GM12878 (cell line): ENCODE results near the gene KLF7. TPM values are rescaled to one million over a fixed set of nuclear protein-coding genes. Genes with fewer than 3 reads are reported as not detected.

Experiments
- ATAC-seq: fragments of 200-7000 bp; cut with Tn5 transposase; 3 replicates; pipeline ENCODE4 v1.9.1; 2020; ENCODE audit warnings: mild to moderate bottlenecking, moderate library complexity
- BruUV-seq: library from RNA; stranded (reverse); fragments of 400-500 nt; replicated peaks from 2 replicates; lab custom pipeline; 2021; lab: Mats Ljungman, UMichigan
- CTCF ChIA-PET: fragments of 300-600 bp; sonication (Branson Sonifier 250); formaldehyde crosslinking; extraction: SDS; loops from one replicate; lab custom pipeline; 2021; ENCODE audit warnings: inconsistent platforms; lab: Yijun Ruan, JAX
- POLR2A ChIA-PET: fragments of 350-600 bp; formaldehyde crosslinking; extraction: SDS; loops from one replicate; lab custom pipeline; 2021; ENCODE audit warnings: inconsistent platforms; lab: Charles Lee
- RAD21 ChIA-PET: fragments of 300-600 bp; sonication (Branson Sonifier 250); formaldehyde crosslinking; loops from one replicate; lab custom pipeline; 2023; ENCODE audit warnings: antibody characterized with exemption; ENCODE audit not compliant: unreplicated experiment; lab: Charles Lee
- SMC1A ChIA-PET: fragments of 300-600 bp; sonication (Branson Sonifier 250); formaldehyde crosslinking; loops from one replicate; lab custom pipeline; 2023; ENCODE audit not compliant: unreplicated experiment, uncharacterized antibody; lab: Charles Lee
- DNase-seq: peaks from one replicate; pipeline ENCODE4 v3.0.0-alpha.2; 2011; ENCODE audit warnings: low read depth, low spot score
- FAIRE-seq: peaks from 3 replicates; lab custom pipeline; 2011; peaks lifted over from hg19 to GRCh38; lab: Jason Lieb, UNC
- H2AFZ ChIP-seq: 2 replicates; pipeline ENCODE4 v1.6.0; 2011; ENCODE audit warnings: low read depth, low read length, control low read depth; ENCODE audit not compliant: control insufficient read depth
- H3K27ac ChIP-seq: 2 replicates; pipeline ENCODE4 v1.5.1; 2011; ENCODE audit warnings: control low read depth; ENCODE audit not compliant: control insufficient read depth, insufficient read depth
- H3K27me3 ChIP-seq, 2 experiments: replicated peaks in 1 of 2; 2 replicates each; pipeline versions ENCODE4 v1.6.0 to v1.6.1; 2011; ENCODE audit warnings: low read length in 1 of 2; ENCODE audit not compliant: control insufficient read depth in 2 of 2, insufficient read depth in 2 of 2
- H3K36me3 ChIP-seq, 2 experiments: 2 replicates each; pipeline ENCODE4 v1.5.1; 2011; ENCODE audit warnings: low read length in 1 of 2; ENCODE audit not compliant: control insufficient read depth in 2 of 2, insufficient read depth in 2 of 2
- H3K4me1 ChIP-seq: 2 replicates; pipeline ENCODE4 v1.6.1; 2011; ENCODE audit warnings: mild to moderate bottlenecking, low read length, moderate library complexity, mixed read lengths; ENCODE audit not compliant: control insufficient read depth, insufficient read depth
- H3K4me2 ChIP-seq: 2 replicates; pipeline ENCODE4 v1.6.0; 2011; ENCODE audit warnings: control low read depth; ENCODE audit not compliant: control insufficient read depth, insufficient read depth
- H3K4me3 ChIP-seq: fragments of 200-600 bp; sonication (generic); 2 replicates; pipeline ENCODE4 v1.5.1; 2016
- H3K79me2 ChIP-seq: 2 replicates; pipeline ENCODE4 v1.6.0; 2011; ENCODE audit warnings: low read length; ENCODE audit not compliant: control insufficient read depth, insufficient read depth
- H3K9ac ChIP-seq: 2 replicates; pipeline ENCODE4 v1.8.0; 2011; ENCODE audit warnings: low read length, control low read depth, mixed read lengths; ENCODE audit not compliant: control insufficient read depth, insufficient read depth
- H3K9me3 ChIP-seq: replicated peaks from 3 replicates; pipeline ENCODE4 v1.5.1; 2011; ENCODE audit warnings: mild to moderate bottlenecking, low read length; ENCODE audit not compliant: control insufficient read depth, insufficient read depth
- H4K20me1 ChIP-seq: 2 replicates; pipeline ENCODE4 v1.6.0; 2011; ENCODE audit not compliant: control insufficient read depth, insufficient read depth
- ATF3 ChIP-seq: IDR thresholded peaks from 2 replicates; pipeline ENCODE4 v1.6.1; 2011; ENCODE audit warnings: low read depth, mild to moderate bottlenecking, low read length, moderate library complexity, borderline replicate concordance; ENCODE audit errors: extremely low read depth
- BHLHE40 ChIP-seq, 2 experiments: fragments of 450-650 bp in 1 of 2; IDR thresholded peaks; 2 replicates each; pipeline ENCODE4 v1.6.1; 2011 to 2017; ENCODE audit warnings: low read depth in 2 of 2, borderline replicate concordance in 1 of 2, improper control_type of control experiment in 1 of 2, low read length in 1 of 2, mild to moderate bottlenecking in 1 of 2
- CHD1 ChIP-seq: IDR thresholded peaks from 2 replicates; pipeline ENCODE4 v1.6.1; 2012; ENCODE audit warnings: low read depth, low read length, improper control_type of control experiment
- ESRRA ChIP-seq: IDR thresholded peaks from 2 replicates; pipeline ENCODE4 v1.6.1; 2012; ENCODE audit warnings: mild to moderate bottlenecking, low read length, improper control_type of control experiment
- FOXM1 ChIP-seq: IDR thresholded peaks from 2 replicates; pipeline ENCODE4 v1.6.1; 2012; ENCODE audit warnings: low read depth, mild to moderate bottlenecking, inconsistent platforms, low read length, moderate library complexity
- JUNB ChIP-seq: IDR thresholded peaks from 2 replicates; pipeline ENCODE4 v1.6.1; 2016; ENCODE audit warnings: antibody characterized with exemption, mild to moderate bottlenecking
- KAT2A ChIP-seq: conservative IDR thresholded peaks from 2 replicates; pipeline ENCODE4 v1.6.1; 2011; ENCODE audit warnings: low read depth, low read length; ENCODE audit not compliant: control insufficient read depth
- NKRF ChIP-seq: fragments of 450-650 bp; conservative IDR thresholded peaks from 2 replicates; pipeline ENCODE4 v1.6.1; 2017; ENCODE audit warnings: mild to moderate bottlenecking, moderate library complexity
- NR2C2 ChIP-seq: IDR thresholded peaks from 2 replicates; pipeline ENCODE4 v1.6.1; 2011; ENCODE audit warnings: borderline replicate concordance, low read depth; ENCODE audit not compliant: control insufficient read depth, insufficient read length
- PML ChIP-seq: IDR thresholded peaks from 2 replicates; pipeline ENCODE4 v1.6.1; 2012; ENCODE audit warnings: low read length, inconsistent platforms
- TBL1XR1 ChIP-seq: IDR thresholded peaks from 2 replicates; pipeline ENCODE4 v1.6.1; 2012; ENCODE audit warnings: low read depth, low read length, improper control_type of control experiment
- ZBED1 ChIP-seq: IDR thresholded peaks from 2 replicates; pipeline ENCODE4 v1.6.1; 2016; ENCODE audit warnings: borderline replicate concordance
- ZNF274 ChIP-seq: IDR thresholded peaks from one replicate; pipeline ENCODE4 v1.8.0; 2011; ENCODE audit not compliant: insufficient read length, insufficient read depth
- WGBS: methylation state at CpG from one replicate; pipeline ENCODE4 v1.1.6; 2016; ENCODE audit warnings: low lambda C conversion rate; ENCODE audit not compliant: insufficient replicate concordance, insufficient coverage; ENCODE audit errors: missing lambda C conversion rate; 5-methylcytosine and 5-hydroxymethylcytosine counted together
- in situ Hi-C: fragments of 300-500 bp; cut with MboI; formaldehyde crosslinking; loops from 9 replicates; pipeline ENCODE4 v1.14.3; 2018; ENCODE audit warnings: mixed read lengths
- intact Hi-C: fragments of 100-400 bp; cut with micrococcal nuclease; formaldehyde crosslinking; loops from one replicate; pipeline ENCODE4 v1.14.2; 2022; ENCODE audit not compliant: unreplicated experiment
- polyA plus RNA-seq, 11 experiments: library from polyadenylated mRNA; depleted of rRNA in 4 of 11; unstranded in 6 of 11; stranded (reverse) in 5 of 11; fragments of >200 nt; fragmentation: Nextera tagmentation in 4 of 11; fragmentation: Illumina TruSeq in 1 of 11; extraction: Ambion mirVana in 4 of 11; extraction: Trizol in 1 of 11; gene quantifications; 1 replicate in 1 of 11; 2 replicates in 10 of 11; pipeline versions ENCODE4 v1.2.1 to v1.2.3, GENCODE V29; 2011 to 2016; ENCODE audit warnings: inconsistent platforms in 2 of 11, missing spikeins in 2 of 11, low read depth in 1 of 11
- total RNA-seq, 4 experiments: library from RNA; depleted of rRNA in 3 of 4; stranded (reverse); fragments of >200 nt in 3 of 4; fragmentation: Illumina TruSeq in 1 of 4; extraction: Trizol in 1 of 4; gene quantifications; 2 replicates each; pipeline versions ENCODE4 v1.2.1 to v1.2.3, GENCODE V29; 2013 to 2021

Gene KLF7
- total and polyA plus RNA-seq, 10 of the 15 experiments (the other 5 are each of a cell fraction or from before 2014, with no cell fraction given): 2.4 to 24.8 (median 8.5) TPM

GRCh38 chr2:207088276-207088675, 77.5 kb downstream of the KLF7 start (continued):
- TF ChIP-seq ZNF274 (no peak), NR2C2 (no peak), KAT2A (no peak), TBL1XR1 (no peak)

- ChIA-PET SMC1A (interaction anchor here (1.7 to 1.9 kb wide), 2 partner anchors 16 to 18 kb away, joined by 5 read pairs; no protein-coding TSS in a partner anchor), CTCF (no interaction called here), RAD21 (no interaction called here), POLR2A (interaction anchor here (1.0 kb wide), 1 partner anchor 55 kb away, joined by 3 read pairs; no protein-coding TSS in a partner anchor)
- BruUV-seq: no TSS peak
- WGBS: 91% methylated on average over 7 of the region's 7 CpGs
- in situ Hi-C loops: no loop called here
- DNase-seq (no peak), ATAC-seq (no peak), FAIRE-seq (no peak)
- Histone ChIP-seq H3K27me3 (no peaks in the 10 kb centered on the region), H3K4me2 (no peak overlapping the region), H4K20me1 (no peaks in the 10 kb centered on the region), H3K9me3 (peaks cover 4% of the 10 kb centered on the region; the same call in 2 of the 3 replicates), H3K79me2 (no peaks in the 10 kb centered on the region; the same call in 1 of the 2 replicates), H2AFZ (no peak overlapping the region), H3K4me3 (no peak overlapping the region), H3K36me3 (peaks cover 0 to 7% of the 10 kb centered on the region in 2 experiments; a peak in 2 of 4 replicates), H3K27ac (no peak overlapping the region), H3K9ac (no peak overlapping the region), H3K4me1 (peaks cover 9% of the 10 kb centered on the region; the same call in 1 of the 2 replicates)
- TF ChIP-seq ESRRA (no peak), BHLHE40 (IDR thresholded peaks at IDR 0.05; ENCODE audit: borderline replicate concordance in 1 of 2, low read depth in 2 of 2, low read length in 1 of 2) (no peak), NKRF (no peak), ATF3 (no peak), PML (no peak), ZBED1 (no peak), KAT2A (no peak), JUNB (no peak), ZNF274 (no peak), FOXM1 (no peak), CHD1 (no peak)
- intact Hi-C loops: no loop called here
These were observed 78.5 kb downstream of the KLF7 start for GRCh38 chr2:207087046-207087902.
